ENCODE results near the gene HOXB8.

HOXB8 gene

DNA sequence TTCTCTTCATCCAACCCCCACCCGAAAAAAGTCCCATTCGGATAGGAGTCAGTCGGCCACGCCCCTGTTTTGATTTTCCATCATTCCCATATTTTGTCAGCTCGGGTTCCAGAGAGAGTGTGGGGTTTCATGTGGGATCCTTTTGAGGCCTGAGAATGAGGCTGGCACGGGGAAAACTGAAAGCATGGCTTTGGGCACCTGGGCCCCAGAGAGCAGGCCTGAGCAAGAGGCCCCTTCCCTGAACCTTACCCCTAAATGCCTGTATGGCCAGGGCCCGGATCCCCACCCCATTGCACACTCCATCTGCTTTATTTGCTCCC, 32.4 kb downstream of the HOXB8 start:
- DNase-seq: no peak

- DNase-seq: peak; percentile 45
Observed at GRCh38 chr17:48579760-48580554, 35.1 kb downstream of the HOXB8 start.

GRCh38 chr17:48579471-48579759, 35.7 kb downstream of the HOXB8 start:
- DNase-seq: no peak

GRCh38 chr17:48578616-48579470, 36.2 kb downstream of the HOXB8 start:
- DNase-seq: no peak

- DNase-seq: no peak
Observed at GRCh38 chr17:48577946-48578615, 37.0 kb downstream of the HOXB8 start, which contains the start of gene HOXB4. Gene HOXB4, minus strand, starts transcription at chr17:48578350. Its CDS starts 31 bp downstream, at chr17:48578319.

- no peak for DNase-seq
Observed at GRCh38 chr17:48577330-48577945, 37.7 kb downstream of the HOXB8 start.

- no peak for DNase-seq
Observed at GRCh38 chr17:48576479-48577309, 38.4 kb downstream of the HOXB8 start.

DNA sequence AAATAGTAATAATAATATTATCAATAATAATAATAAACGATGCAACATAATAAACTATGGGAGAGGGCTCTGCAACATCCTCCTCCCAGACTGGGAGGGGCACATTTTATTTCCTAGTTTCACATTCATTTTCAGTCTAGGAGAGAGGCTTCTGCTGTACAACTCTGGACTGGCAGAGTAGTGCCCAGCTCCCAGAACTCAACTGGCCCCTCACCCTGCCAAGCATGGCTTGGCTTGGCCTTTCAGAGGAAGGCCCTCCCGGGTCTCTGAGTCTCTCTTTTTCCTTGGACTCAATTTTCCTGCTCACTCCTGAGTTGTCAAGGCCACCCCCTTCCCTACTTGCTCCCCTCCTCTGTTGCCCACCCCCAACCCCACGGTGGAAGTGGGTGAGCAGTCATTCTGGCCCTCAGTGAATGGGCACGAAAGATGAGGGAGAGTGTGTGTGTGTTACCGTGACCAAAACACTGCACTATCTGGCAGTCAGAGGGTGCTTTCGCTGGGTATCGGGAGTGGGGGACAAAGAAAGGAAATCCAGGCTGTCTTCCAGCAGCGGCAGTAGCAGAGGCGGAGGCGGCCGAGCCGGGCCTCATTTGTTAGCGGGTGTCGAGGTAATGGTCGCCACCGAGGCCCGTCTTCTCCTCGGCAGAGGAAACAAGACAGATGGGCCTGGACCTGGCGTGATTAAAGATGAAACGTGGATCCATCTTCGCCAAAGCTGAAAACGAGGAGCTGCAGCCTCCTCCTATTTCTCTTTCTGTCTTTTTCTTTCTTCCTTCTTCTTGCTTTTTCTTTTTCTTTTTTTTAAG, 39.2 kb downstream of the HOXB8 start:
- DNase-seq: no peak

DNA sequence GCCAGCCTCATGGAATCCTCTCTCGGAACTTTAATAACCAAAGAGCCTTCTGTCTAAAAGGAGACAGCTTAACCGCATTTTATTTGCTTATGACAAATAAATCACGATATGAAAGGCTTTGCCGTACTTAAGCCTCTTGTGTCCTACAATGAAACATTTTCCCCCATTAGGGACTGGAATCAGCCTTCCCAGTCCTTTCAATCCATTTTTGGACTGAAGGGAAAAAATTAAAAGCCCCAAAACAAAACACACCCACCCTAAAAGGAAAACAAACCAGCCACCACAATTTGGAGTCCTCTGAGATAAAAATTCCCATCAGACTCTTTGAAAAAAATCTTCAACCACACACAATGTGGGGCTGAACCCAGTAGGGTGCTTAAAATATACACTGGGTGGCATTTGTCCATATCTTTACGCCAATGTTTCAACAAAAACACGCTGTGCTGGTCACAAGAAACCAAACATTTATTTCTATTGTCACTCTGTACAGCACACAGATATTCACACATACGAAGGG, 40.0 kb downstream of the HOXB8 start:
- no peak for DNase-seq

DNA sequence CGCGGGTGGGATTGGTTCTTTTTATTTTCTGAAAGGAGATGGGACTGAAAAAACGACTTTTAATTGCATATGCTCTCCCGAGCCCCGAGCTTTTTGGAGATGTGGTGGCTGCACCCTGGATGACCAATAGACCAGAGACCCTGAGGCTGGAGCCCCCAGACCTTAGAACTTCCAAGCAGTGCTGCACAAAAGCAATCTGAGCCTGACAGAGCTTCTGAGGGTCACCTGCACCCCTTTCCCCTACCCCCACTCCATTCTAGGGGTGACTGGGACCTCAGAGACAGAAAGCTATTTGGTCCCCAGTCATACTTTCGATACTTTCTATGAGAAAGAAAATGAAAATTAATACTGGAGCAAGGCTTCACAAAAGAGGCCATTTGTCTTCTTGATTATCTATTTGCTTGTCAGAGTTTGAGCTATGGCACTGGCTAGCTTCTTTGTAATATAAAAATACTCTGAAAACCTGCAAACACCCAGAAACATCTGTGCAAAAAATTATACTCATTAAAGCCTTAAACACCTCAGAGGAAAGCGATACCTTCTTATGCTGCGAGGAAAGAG, 40.5 kb downstream of the HOXB8 start:
- DNase-seq: no peak

DNA sequence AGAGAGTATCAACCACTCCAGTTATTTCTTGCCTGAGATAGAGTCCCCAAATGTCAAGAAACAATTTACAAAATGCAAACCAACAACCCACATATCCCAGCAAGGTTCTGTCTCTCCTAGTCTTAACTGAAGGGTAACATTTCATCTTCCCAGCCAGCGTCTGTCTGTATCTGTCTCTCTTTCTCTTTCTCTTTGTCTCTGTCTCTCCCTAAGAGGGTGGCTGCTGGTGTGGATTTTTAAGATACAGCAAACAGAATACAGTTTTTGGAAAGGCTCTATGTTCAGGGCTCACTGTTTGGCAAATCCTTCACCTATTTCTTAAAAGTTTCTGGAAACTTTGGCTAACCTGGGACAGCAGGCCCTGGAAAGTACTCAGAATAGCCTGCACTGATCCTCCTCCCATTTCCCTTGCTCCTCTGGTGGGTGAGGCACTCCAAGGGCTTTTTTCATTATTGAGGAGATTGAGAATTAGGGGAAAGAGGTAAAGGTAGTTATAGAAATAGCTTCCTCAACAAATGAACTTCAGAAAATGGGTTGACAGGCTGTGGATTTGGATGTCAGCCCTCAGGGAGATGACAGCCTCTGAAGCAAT, 43.2 kb downstream of the HOXB8 start:
- no peak for DNase-seq

DNA sequence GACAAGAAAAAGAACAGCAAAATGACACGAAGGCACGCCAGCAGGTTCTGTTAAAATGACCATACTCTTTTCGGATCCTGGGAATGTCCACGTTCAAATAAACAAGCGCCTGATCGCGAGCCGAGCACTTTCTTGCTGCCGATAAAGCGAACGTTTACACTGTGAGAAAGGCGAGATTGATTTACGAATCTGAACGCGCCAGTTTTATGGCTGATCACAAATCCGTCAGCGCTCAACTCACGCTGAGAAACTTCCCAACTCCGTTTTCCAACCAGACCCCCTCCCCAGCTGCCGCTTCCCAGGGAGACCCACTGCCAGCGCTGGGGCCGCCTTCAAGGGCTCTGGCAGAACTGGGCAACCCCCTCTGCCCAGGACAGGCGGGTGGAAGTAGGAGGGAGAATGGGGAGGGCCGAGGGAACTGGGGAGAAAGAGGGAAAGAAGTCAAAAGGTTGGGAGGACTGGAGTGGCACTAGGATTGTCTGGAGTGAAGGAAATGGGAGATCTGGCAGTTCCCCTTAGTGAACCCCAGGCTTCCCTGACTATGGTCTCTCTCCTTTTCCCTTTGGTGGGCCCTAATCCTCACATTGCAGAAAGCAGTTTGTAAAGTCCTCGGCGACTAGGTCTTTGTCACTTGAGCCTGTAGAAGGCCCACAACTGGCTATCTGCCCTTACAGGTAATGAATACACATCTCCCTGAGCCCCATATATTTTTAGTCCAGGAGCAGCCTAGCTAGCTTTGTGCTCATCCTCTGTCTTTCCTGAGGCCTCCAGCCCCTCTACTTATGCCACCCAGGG, 43.9 kb downstream of the HOXB8 start:
- no peak for DNase-seq

- DNase-seq: no peak
Observed at GRCh38 chr17:48570325-48571023, 44.6 kb downstream of the HOXB8 start.

GRCh38 chr17:48569674-48570324, 45.3 kb downstream of the HOXB8 start:
- no peak for DNase-seq

DNA sequence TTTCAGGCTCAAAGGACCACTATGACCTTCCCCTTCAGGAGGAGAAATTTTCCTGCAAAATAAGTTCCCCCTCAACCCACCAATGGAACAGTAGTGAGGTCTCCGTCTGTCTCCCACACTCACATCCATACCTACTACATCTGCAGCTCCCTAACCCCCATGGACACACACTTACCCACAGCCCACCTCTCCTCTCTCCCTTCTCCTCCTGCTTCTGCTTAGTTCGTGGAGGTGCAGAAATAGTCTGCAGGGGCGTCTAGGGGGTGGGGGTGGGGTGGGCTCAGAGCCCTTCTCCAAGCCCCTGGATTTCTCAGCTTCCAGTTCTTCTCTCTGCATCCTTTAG, 45.9 kb downstream of the HOXB8 start:
- no peak for DNase-seq

- no peak for DNase-seq
Observed at GRCh38 chr17:48568499-48569239, 46.4 kb downstream of the HOXB8 start.

DNA sequence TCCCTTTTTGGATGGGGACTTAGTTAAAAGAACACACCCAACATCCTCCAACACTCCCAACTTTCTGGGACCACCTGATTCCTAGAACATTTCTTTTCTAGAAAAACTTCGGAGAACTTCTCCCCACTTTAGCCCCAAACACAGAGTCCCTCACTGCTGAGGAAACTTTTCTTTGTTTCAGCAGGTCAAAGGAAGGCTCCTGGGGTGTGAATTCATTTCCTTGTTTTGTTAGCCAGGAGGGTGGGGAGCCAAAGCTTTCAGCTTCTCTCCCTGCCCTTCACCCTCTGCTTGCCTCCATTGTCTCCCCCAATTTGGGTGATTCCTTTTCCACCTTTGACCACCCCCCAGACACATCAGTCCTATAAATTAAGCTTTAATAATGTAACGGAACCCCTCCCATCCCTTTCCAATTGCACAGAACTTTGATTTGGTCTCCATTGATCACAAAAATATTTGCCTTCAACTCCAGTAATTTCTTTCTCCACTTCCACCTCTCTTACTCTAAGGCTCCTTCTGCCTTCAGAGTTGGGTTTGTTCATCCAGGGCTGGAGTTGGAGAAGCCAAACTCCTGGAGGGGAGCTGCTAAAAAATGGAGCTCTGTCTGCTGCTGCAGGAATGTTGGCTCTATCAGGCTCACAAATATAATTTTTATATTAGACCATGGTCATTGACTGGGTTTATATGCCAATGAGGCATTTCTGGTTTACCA, 47.3 kb downstream of the HOXB8 start:
- DNase-seq: no peak

Data from KG1 (cell line).